ENCODE data around the gene RNF167. TPM values are rescaled to one million over a fixed set of nuclear protein-coding genes. Genes with fewer than 3 reads are reported as not detected.

Gene RNF167
- total and polyA plus RNA-seq, 12 donors: 65.0 to 202 (median 85.5) TPM

DNA sequence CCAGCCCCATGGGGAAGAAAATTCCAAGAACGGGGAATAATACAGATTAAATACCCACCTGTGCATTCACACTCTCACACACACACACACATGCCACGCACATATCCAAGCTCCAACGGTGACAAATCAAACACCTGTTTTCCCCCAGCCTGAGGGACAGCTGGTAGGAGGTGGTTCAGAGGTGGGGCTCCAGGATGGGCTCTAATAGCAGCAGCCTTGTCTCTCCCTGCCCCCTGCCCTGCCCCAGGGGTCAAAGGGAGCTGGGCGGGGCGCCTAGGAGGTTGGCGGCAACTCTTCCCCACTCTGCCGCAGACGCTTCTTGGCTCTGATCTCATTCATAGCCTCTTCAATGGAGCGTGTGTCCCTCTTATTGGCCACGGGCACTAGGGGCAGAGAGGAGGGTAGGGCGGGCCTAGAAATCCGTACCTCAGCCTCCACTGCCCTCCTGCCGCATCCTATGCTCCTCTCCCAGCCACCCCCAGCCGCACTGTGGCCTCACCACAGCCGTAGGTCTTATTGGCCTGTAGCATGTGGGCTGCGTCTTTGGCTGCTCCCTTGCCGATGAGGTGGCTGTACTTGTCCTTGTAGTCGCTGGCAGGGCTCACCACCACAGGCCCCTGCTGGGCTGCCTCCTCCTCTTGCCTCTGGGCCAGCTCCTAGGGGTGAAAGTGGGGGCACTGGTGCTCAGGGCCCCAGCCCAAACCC is 19.3 kb downstream of the RNF167 start:
- no peaks in the 10 kb centered on the region for H3K27me3 ChIP-seq
- peaks cover 0 to 26% (median 0%) of the 10 kb centered on the region in 9 donors for H3K4me1 ChIP-seq
- ATAC-seq: peak in 1 of 8 donors; percentile 24
- no peaks in the 10 kb centered on the region for H3K9me3 ChIP-seq
- DNase-seq: no peak
- H3K27ac ChIP-seq: no peak overlapping the region
- TF ChIP-seq, protein P1, sequence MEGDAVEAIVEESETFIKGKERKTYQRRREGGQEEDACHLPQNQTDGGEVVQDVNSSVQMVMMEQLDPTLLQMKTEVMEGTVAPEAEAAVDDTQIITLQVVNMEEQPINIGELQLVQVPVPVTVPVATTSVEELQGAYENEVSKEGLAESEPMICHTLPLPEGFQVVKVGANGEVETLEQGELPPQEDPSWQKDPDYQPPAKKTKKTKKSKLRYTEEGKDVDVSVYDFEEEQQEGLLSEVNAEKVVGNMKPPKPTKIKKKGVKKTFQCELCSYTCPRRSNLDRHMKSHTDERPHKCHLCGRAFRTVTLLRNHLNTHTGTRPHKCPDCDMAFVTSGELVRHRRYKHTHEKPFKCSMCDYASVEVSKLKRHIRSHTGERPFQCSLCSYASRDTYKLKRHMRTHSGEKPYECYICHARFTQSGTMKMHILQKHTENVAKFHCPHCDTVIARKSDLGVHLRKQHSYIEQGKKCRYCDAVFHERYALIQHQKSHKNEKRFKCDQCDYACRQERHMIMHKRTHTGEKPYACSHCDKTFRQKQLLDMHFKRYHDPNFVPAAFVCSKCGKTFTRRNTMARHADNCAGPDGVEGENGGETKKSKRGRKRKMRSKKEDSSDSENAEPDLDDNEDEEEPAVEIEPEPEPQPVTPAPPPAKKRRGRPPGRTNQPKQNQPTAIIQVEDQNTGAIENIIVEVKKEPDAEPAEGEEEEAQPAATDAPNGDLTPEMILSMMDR (IDR thresholded peaks at IDR 0.05): no peak
- intact Hi-C loops (cut with DNase I): no loop called here
- WGBS, 2 donors: 83 to 91% methylated on average over 18 of the region's 18 CpGs
- H3K4me3 ChIP-seq: no peak overlapping the region
- peaks cover 0 to 57% (median 22%) of the 10 kb centered on the region in 9 donors for H3K36me3 ChIP-seq

DNA sequence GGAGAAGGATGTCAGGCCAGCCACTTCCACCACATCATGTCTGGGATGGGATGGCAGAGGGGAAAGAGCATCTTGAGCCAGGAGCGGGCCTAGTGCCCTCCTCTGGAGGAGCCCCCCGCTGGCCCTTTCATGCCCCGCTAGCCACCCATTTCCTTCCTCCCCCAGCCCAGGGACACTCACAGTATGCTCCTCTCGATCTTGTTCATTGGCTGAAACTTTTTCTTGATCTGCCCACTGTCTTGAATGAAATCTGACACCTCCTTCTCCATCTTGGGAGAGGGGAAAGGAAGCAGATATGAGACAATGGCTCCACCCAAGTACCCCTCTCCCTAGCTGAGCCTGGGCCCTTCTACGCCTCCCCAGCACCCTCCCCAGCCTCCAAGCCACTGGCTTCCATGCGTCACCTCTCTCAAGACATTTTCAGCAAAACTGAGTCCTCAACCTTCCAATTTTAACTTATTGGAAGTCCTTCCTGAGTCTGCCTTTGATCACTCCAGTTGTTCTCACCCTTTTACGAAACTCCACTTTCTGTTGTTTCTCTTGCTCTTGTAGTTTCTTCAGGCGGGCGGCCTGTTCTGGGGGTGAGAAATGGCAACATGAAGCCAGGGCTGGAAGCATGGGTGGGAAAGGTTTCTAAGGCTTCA is 20.3 kb downstream of the RNF167 start:
- WGBS, 2 donors: 84 to 85% methylated on average over 9 of the region's 9 CpGs
- H3K4me1 ChIP-seq: peaks cover 0 to 28% (median 2%) of the 10 kb centered on the region in 9 donors
- intact Hi-C loops (cut with DNase I): no loop called here
- H3K27me3 ChIP-seq: no peaks in the 10 kb centered on the region
- H3K27ac ChIP-seq: no peak overlapping the region
- ATAC-seq: no peak
- peaks cover 0 to 57% (median 18%) of the 10 kb centered on the region in 9 donors for H3K36me3 ChIP-seq
- no peaks in the 10 kb centered on the region for H3K9me3 ChIP-seq
- DNase-seq: no peak
- no peak overlapping the region for H3K4me3 ChIP-seq
- TF ChIP-seq, protein P1 (IDR thresholded peaks at IDR 0.05): no peak

DNA sequence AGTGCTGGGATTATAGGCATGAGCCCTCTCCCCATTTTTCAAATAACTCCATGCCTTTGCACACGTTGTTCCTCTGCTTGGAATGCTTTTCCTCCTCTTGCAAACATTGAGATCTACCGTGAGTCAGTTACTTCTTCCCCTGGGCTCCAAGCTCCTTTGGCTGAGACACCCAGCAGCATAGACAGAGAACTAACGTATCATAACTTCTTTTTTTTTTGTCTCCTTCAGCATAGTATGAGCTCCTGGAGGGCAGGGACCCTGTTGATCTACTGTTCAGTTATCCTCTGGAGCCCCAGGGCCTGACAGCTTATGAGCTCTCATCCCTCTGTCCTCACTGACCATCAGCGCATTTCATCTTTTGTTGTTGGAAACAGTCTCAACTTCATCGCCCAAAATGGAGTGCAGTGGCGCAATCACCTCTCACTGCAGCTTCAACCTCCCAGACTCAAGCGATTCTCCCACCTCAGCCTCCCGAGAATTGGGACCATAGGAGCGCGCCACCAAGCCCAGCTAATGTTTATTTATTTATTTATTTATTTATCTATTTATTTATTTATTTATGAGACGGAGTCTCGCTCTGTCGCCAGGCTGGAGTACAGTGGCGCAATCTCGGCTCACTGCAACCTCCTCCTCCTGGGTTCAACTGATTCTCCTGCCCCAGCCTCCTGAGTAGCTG is 25.4 kb downstream of the RNF167 start:
- no peaks in the 10 kb centered on the region for H3K27me3 ChIP-seq
- no peaks in the 10 kb centered on the region for H3K9me3 ChIP-seq
- intact Hi-C loops (cut with DNase I): loop anchor here in 2 of 10 donors (5.0 kb wide), 1 partner anchor 58 kb away; no protein-coding TSS in a partner anchor
- TF ChIP-seq, protein P1 (IDR thresholded peaks at IDR 0.05): no peak
- 97 to 98% methylated on average over 15 of the region's 15 CpGs for WGBS, 2 donors
- no peak for ATAC-seq
- peaks cover 11 to 44% (median 34%) of the 10 kb centered on the region in 9 donors for H3K4me1 ChIP-seq
- no peak for DNase-seq
- peaks cover 0 to 48% (median 15%) of the 10 kb centered on the region in 9 donors for H3K36me3 ChIP-seq
- H3K4me3 ChIP-seq: peak overlapping the region in 1 of 10 donors; percentile 69
- H3K27ac ChIP-seq: peak overlapping the region in 6 of 10 donors; percentile 90 to 97 (median 96)

All from heart right ventricle (tissue), 16 donors.